Measurements from ENCODE around the gene TEX2.

DNA sequence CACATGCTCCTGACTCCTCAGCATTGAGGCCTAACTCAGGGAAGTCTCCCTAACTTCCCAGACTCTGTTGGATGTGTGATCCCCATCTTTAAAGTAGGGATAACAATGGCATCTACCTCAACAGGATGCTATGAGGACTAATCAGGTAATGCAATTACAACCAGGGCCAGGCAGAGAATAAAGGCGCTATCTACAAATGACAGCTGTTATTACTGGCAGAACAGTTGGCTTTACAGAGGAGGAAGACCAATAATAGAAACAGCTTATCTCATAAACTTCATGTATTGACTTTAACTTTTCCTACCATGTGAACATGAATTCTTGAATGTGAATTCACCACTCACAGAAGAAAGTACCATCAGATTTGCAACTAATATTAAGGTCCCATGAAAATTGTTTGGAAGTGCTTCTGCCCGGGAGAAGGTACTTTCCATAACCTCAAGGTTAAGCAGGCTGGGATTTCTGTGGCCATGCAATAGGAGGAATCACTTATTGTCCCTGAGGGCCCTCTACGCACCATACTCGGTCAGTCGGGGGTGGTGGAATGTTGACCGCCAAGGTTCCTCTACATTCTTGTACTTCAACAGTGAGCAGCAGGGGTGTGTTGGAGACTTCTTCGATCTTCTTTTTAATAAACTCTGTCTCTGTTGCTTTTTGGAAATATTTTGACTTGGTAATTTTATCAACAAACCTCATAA is 110.5 kb downstream of the TEX2 start:
- TF ChIP-seq EP300 (IDR thresholded peaks at IDR 0.05; ENCODE audit: borderline replicate concordance in 1 of 2, low read depth in 1 of 2, low read length in 1 of 2) (peak in 1 of 2 experiments; percentile 70; a peak in 2 of 4 replicates), RFX5 (IDR thresholded peaks at IDR 0.05; ENCODE audit: low read length) (no peak), RAD21 (IDR thresholded peaks at IDR 0.05; ENCODE audit: low read length) (no peak), NFIC (IDR thresholded peaks at IDR 0.05; ENCODE audit: borderline replicate concordance) (no peak), FOXJ3 (CRISPR knock-in tag; IDR thresholded peaks at IDR 0.05) (no peak)
- TF ChIP-seq, protein P1, sequence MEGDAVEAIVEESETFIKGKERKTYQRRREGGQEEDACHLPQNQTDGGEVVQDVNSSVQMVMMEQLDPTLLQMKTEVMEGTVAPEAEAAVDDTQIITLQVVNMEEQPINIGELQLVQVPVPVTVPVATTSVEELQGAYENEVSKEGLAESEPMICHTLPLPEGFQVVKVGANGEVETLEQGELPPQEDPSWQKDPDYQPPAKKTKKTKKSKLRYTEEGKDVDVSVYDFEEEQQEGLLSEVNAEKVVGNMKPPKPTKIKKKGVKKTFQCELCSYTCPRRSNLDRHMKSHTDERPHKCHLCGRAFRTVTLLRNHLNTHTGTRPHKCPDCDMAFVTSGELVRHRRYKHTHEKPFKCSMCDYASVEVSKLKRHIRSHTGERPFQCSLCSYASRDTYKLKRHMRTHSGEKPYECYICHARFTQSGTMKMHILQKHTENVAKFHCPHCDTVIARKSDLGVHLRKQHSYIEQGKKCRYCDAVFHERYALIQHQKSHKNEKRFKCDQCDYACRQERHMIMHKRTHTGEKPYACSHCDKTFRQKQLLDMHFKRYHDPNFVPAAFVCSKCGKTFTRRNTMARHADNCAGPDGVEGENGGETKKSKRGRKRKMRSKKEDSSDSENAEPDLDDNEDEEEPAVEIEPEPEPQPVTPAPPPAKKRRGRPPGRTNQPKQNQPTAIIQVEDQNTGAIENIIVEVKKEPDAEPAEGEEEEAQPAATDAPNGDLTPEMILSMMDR (IDR thresholded peaks at IDR 0.05) = no peak
- TF ChIP-seq, protein P2, sequence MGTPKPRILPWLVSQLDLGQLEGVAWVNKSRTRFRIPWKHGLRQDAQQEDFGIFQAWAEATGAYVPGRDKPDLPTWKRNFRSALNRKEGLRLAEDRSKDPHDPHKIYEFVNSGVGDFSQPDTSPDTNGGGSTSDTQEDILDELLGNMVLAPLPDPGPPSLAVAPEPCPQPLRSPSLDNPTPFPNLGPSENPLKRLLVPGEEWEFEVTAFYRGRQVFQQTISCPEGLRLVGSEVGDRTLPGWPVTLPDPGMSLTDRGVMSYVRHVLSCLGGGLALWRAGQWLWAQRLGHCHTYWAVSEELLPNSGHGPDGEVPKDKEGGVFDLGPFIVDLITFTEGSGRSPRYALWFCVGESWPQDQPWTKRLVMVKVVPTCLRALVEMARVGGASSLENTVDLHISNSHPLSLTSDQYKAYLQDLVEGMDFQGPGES (IDR thresholded peaks at IDR 0.05; ENCODE audit: low read depth, low read length) = no peak
- TF ChIP-seq, protein P3, sequence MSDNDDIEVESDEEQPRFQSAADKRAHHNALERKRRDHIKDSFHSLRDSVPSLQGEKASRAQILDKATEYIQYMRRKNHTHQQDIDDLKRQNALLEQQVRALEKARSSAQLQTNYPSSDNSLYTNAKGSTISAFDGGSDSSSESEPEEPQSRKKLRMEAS (IDR thresholded peaks at IDR 0.05; ENCODE audit: low read depth) = no peak
